HG03045 (cell line): Measurements from ENCODE around the gene JUN.
A peak's percentile ranks its signal among the peaks of the same experiment; 100 is the strongest.
"Not testable (repeated sequence)": the region's sequence is repeated elsewhere in the genome, so short reads cannot be mapped to it uniquely, and the experiment has no call there.

ENCODE experiments used
- ATAC-seq: cut with Tn5 transposase; IDR thresholded peaks from one replicate; pipeline ENCODE4 v1.9.1; 2021; ENCODE audit warnings: mild to moderate bottlenecking, moderate library complexity; ENCODE audit not compliant: unreplicated experiment

The JUN gene

GRCh38 chr1:58809325-58810010 is 25.6 kb upstream of the JUN start:
- ATAC-seq: no peak

GRCh38 chr1:58808077-58808476 is 24.2 kb upstream of the JUN start:
- ATAC-seq: no peak

GRCh38 chr1:58805716-58806571 is 22.1 kb upstream of the JUN start:
- ATAC-seq: peak; percentile 67

- ATAC-seq: peak; percentile 4
These were observed 21.2 kb upstream of the JUN start for GRCh38 chr1:58804853-58805565.

- no peak for ATAC-seq
These were observed 20.0 kb upstream of the JUN start for GRCh38 chr1:58803858-58804257.

GRCh38 chr1:58802640-58803399 is 19.0 kb upstream of the JUN start:
- no peak for ATAC-seq

GRCh38 chr1:58801286-58801685 is 17.4 kb upstream of the JUN start:
- not testable (repeated sequence) for ATAC-seq

GRCh38 chr1:58799650-58800049 is 15.8 kb upstream of the JUN start:
- no peak for ATAC-seq

- no peak for ATAC-seq
These were observed 15.1 kb upstream of the JUN start for GRCh38 chr1:58798910-58799442.

GRCh38 chr1:58796416-58796815 is 12.6 kb upstream of the JUN start:
- no peak for ATAC-seq

- ATAC-seq: no peak
These were observed 10.7 kb upstream of the JUN start for GRCh38 chr1:58794585-58794984.

- no peak for ATAC-seq
These were observed 9.0 kb upstream of the JUN start for GRCh38 chr1:58792846-58793245.

- ATAC-seq: no peak
These were observed 7.3 kb upstream of the JUN start for GRCh38 chr1:58791106-58791505.

GRCh38 chr1:58789996-58790660 is 6.3 kb upstream of the JUN start:
- no peak for ATAC-seq

GRCh38 chr1:58789322-58789856 is 5.5 kb upstream of the JUN start:
- ATAC-seq: no peak

- ATAC-seq: no peak
These were observed 4.4 kb upstream of the JUN start for GRCh38 chr1:58788259-58788658.

GRCh38 chr1:58786927-58787245 is 3.0 kb upstream of the JUN start:
- ATAC-seq: no peak

GRCh38 chr1:58786184-58786926 is 2.5 kb upstream of the JUN start:
- ATAC-seq: no peak

GRCh38 chr1:58785442-58786058 is 1.7 kb upstream of the JUN start:
- ATAC-seq: no peak
